DND-41 (cell line): ENCODE measurements around the gene BCL2L11.

Experiments used
- ATAC-seq: fragments of 200-7000 bp; cut with Tn5 transposase; 3 replicates; pipeline ENCODE4 v1.9.1; 2021; ENCODE audit warnings: low read depth; ENCODE audit not compliant: insufficient read depth
- DNase-seq: peaks from one replicate; pipeline ENCODE4 v3.0.0-alpha.2; 2020
- H2AFZ ChIP-seq: 2 replicates; pipeline ENCODE4 v1.6.0; 2012; ENCODE audit warnings: low read depth, low read length
- H3K27ac ChIP-seq: 2 replicates; pipeline ENCODE4 v1.5.1; 2012; ENCODE audit warnings: low read length, inconsistent platforms
- H3K27me3 ChIP-seq: fragments of 200-600 bp; sonication (generic); 2 replicates; pipeline ENCODE4 v1.6.0; 2012; ENCODE audit warnings: low read length, mild to moderate bottlenecking, inconsistent platforms; ENCODE audit not compliant: insufficient read depth, poor library complexity
- H3K36me3 ChIP-seq: 2 replicates; pipeline ENCODE4 v1.5.1; 2012; ENCODE audit warnings: low read length, inconsistent platforms; ENCODE audit not compliant: insufficient read depth
- H3K4me1 ChIP-seq: 2 replicates; pipeline ENCODE4 v1.5.1; 2012; ENCODE audit warnings: mild to moderate bottlenecking, low read length; ENCODE audit not compliant: insufficient read depth
- H3K4me2 ChIP-seq: 2 replicates; pipeline ENCODE4 v1.6.0; 2012; ENCODE audit warnings: mild to moderate bottlenecking, moderate library complexity, low read length, inconsistent platforms; ENCODE audit not compliant: insufficient read depth
- H3K4me3 ChIP-seq, 2 experiments: fragments of 200-600 bp in 1 of 2; shearing (Covaris generic) in 1 of 2; 2 replicates each; pipeline ENCODE4 v1.5.1; 2012 to 2016; ENCODE audit warnings: inconsistent platforms in 2 of 2, low read length in 2 of 2, mild to moderate bottlenecking in 2 of 2, low read depth in 1 of 2, moderate library complexity in 1 of 2
- H3K79me2 ChIP-seq: 2 replicates; pipeline ENCODE4 v1.6.0; 2012; ENCODE audit warnings: low read length, inconsistent platforms; ENCODE audit not compliant: insufficient read depth
- H3K9ac ChIP-seq: 2 replicates; pipeline ENCODE4 v1.6.0; 2012; ENCODE audit warnings: low read depth, mild to moderate bottlenecking, inconsistent platforms, low read length, moderate library complexity
- H3K9me3 ChIP-seq: 2 replicates; pipeline ENCODE4 v1.5.1; 2012; ENCODE audit warnings: low read length, moderate library complexity, mild to moderate bottlenecking, inconsistent platforms; ENCODE audit not compliant: insufficient read depth, severe bottlenecking
- H4K20me1 ChIP-seq: 2 replicates; pipeline ENCODE4 v1.6.0; 2012; ENCODE audit warnings: low read length; ENCODE audit not compliant: insufficient read depth
- CTCF ChIP-seq: IDR thresholded peaks from 2 replicates; pipeline ENCODE4 v1.5.1; 2012; ENCODE audit warnings: borderline replicate concordance, low read length, moderate library complexity, mild to moderate bottlenecking; ENCODE audit not compliant: poor library complexity, severe bottlenecking; ENCODE audit errors: extremely low read depth
- EZH2 ChIP-seq: IDR thresholded peaks from 3 replicates; pipeline ENCODE4 v1.6.1; 2012; ENCODE audit warnings: borderline replicate concordance, low read depth, mild to moderate bottlenecking, moderate library complexity, low read length, inconsistent platforms; ENCODE audit not compliant: severe bottlenecking

The BCL2L11 gene

GRCh38 chr2:111121828-111122630 is 1.3 kb downstream of the BCL2L11 start:
- H2AFZ ChIP-seq: 0 out of 2 replicates have a peak overlapping the region, but pooled peaks have one; percentile 70
- no peaks in the 10 kb centered on the region for H3K9me3 ChIP-seq
- peak overlapping the region; percentile 77 for H3K9ac ChIP-seq
- TF ChIP-seq EZH2 (no peak), CTCF (no peak)
- peaks cover 48% of the 10 kb centered on the region for H3K4me1 ChIP-seq
- peak; percentile 29 for DNase-seq
- H3K4me3 ChIP-seq: peak overlapping the region; percentile 65 to 76
- peaks cover 48% of the 10 kb centered on the region for H3K36me3 ChIP-seq
- H3K4me2 ChIP-seq: peak overlapping the region; percentile 95
- H3K27ac ChIP-seq: peak overlapping the region; percentile 82
- ATAC-seq: 0 out of 3 replicates have a peak, but pooled peaks have one; percentile 1
- H3K27me3 ChIP-seq: no peaks in the 10 kb centered on the region
- peaks cover 31% of the 10 kb centered on the region for H4K20me1 ChIP-seq
- H3K79me2 ChIP-seq: peaks cover 60% of the 10 kb centered on the region

DNA sequence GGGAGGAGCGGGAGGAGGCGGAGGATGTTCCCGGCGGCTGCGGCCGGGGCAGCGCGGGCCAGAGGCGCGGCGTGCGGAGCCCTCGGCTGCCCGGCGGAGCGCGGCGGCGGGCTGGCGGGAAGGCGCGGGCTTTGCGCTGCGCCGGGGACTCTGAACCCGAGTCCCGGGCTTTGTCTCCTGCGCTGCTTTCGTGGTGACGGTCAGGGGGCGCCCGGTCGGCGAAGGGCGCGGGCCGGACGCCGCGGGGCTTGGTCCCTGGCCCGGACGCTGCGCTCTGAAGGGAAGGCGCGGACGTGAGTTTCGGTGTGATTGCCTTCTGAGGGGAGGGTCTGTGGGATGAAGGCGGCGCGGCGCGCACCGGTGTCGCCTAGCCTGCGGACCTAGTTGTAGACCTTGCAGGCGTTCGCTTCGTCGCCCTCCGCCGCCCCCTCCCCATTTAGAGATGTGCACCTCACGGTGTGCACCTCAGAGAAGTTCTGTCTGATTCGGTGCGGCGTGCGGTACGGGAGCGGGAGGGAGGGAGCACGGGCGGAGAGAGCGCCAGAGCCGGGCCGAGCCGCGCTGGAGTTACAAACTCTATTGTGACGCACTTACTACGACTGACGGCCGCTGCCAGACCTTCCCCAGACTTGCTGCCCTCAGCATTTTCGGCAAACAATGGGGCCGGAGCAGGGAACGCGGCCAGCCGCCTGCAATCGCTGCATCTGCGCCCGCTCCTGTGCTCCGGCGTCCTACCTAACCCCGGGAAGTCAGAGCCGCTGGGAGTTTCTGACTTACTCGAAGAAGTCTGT is 2.1 kb downstream of the BCL2L11 start:
- ATAC-seq: no peak
- DNase-seq: no peak
- Histone ChIP-seq H3K4me3 (peak overlapping the region in 1 of 2 experiments; percentile 76; a peak in 2 of 4 replicates), H3K4me1 (peaks cover 48% of the 10 kb centered on the region), H3K27me3 (no peaks in the 10 kb centered on the region), H2AFZ (no peak overlapping the region), H3K36me3 (peaks cover 55% of the 10 kb centered on the region), H3K9me3 (no peaks in the 10 kb centered on the region), H3K4me2 (peak overlapping the region; percentile 95), H3K9ac (no peak overlapping the region), H3K79me2 (peaks cover 68% of the 10 kb centered on the region), H3K27ac (no peak overlapping the region), H4K20me1 (peaks cover 31% of the 10 kb centered on the region)
- TF ChIP-seq CTCF: no peak

- ATAC-seq: no peak
- peak overlapping the region in 1 of 2 experiments; percentile 29; a peak in 1 of 4 replicates for H3K4me3 ChIP-seq
- H3K9me3 ChIP-seq: no peaks in the 10 kb centered on the region
- H3K4me2 ChIP-seq: peak overlapping the region; percentile 47; the same call in 1 of the 2 replicates
- H3K27ac ChIP-seq: 0 out of 2 replicates have a peak overlapping the region, but pooled peaks have one; percentile 7
- H3K9ac ChIP-seq: no peak overlapping the region
- peaks cover 48% of the 10 kb centered on the region for H3K4me1 ChIP-seq
- DNase-seq: no peak
- H3K27me3 ChIP-seq: no peaks in the 10 kb centered on the region
- no peak for TF ChIP-seq CTCF
- no peak for TF ChIP-seq EZH2
- H4K20me1 ChIP-seq: peaks cover 31% of the 10 kb centered on the region
- no peak overlapping the region for H2AFZ ChIP-seq
- H3K79me2 ChIP-seq: peaks cover 78% of the 10 kb centered on the region
- H3K36me3 ChIP-seq: peaks cover 64% of the 10 kb centered on the region
Measured at GRCh38 chr2:111123751-111124150, 3.0 kb downstream of the BCL2L11 start.
